HCT116 (cell line): Measurements from ENCODE around the gene KLK8. TPM values are rescaled to one million over a fixed set of nuclear protein-coding genes. Genes with fewer than 3 reads are reported as not detected.

Source experiments
- ATAC-seq: fragments of 200-7000 bp; cut with Tn5 transposase; 2 replicates; pipeline ENCODE4 v1.9.1; 2020; ENCODE audit warnings: mild to moderate bottlenecking, moderate library complexity
- BruUV-seq: library from RNA; stranded (reverse); fragments of 400-500 nt; replicated peaks from 2 replicates; lab custom pipeline; 2021; lab: Mats Ljungman, UMichigan
- CTCF ChIA-PET: fragments of 300-600 bp; sonication (Branson Sonifier 250); formaldehyde crosslinking; loops from one replicate; lab custom pipeline; 2021; ENCODE audit warnings: antibody characterized with exemption; lab: Charles Lee
- POLR2A ChIA-PET: fragments of 300-600, 350-600 bp; sonication (Branson Sonifier 250); formaldehyde crosslinking; loops from one replicate; lab custom pipeline; 2021; ENCODE audit warnings: antibody characterized with exemption; lab: Charles Lee
- RAD21 ChIA-PET, 2 experiments: fragments of 300-600 bp; sonication (Branson Sonifier 250); formaldehyde crosslinking; loops; one replicate each; lab custom pipeline; 2023; ENCODE audit warnings: low total read pairs in 2 of 2; ENCODE audit not compliant: uncharacterized antibody in 2 of 2, unreplicated experiment in 2 of 2, low non-redundant PET in 1 of 2; lab: Charles Lee
- DNase-seq: peaks from one replicate; pipeline ENCODE4 v3.0.0-alpha.2; 2010; ENCODE audit warnings: low read depth, low spot score
- H2AFZ ChIP-seq: fragments of 200-600 bp; shearing (Covaris generic), sonication (generic); 2 replicates; pipeline ENCODE4 v1.6.1; 2017; ENCODE audit warnings: low read depth, mixed run types, mixed read lengths, antibody characterized with exemption, low read length; ENCODE audit not compliant: poor library complexity, severe bottlenecking
- H3K27ac ChIP-seq: 2 replicates; pipeline ENCODE4 v1.5.1; 2012; ENCODE audit warnings: low read depth, low read length
- H3K27me3 ChIP-seq: fragments of 200-600 bp; sonication (generic); 2 replicates; pipeline ENCODE4 v1.6.1; 2016; ENCODE audit warnings: mixed run types, low read length, mixed read lengths; ENCODE audit not compliant: insufficient read depth
- H3K36me3 ChIP-seq, 2 experiments: fragments of 200-500 bp in 1 of 2; fragments of 200-600 bp in 1 of 2; sonication (Bioruptor generic) in 1 of 2; sonication (generic) in 1 of 2; 2 replicates each; pipeline versions ENCODE4 v1.5.1 to v1.6.1; 2014 to 2016; ENCODE audit warnings: low read length in 2 of 2, inconsistent platforms in 1 of 2, mixed read lengths in 1 of 2, mixed run types in 1 of 2; ENCODE audit not compliant: insufficient read depth in 2 of 2, control insufficient read depth in 1 of 2
- H3K4me1 ChIP-seq, 2 experiments: fragments of 200-600 bp in 1 of 2; sonication (generic) in 1 of 2; 2 replicates each; pipeline versions ENCODE4 v1.5.1 to v1.6.1; 2012 to 2017; ENCODE audit warnings: low read length in 2 of 2, inconsistent platforms in 1 of 2, mild to moderate bottlenecking in 1 of 2, mixed read lengths in 1 of 2, mixed run types in 1 of 2, moderate library complexity in 1 of 2; ENCODE audit not compliant: insufficient read depth in 2 of 2, control insufficient read depth in 1 of 2
- H3K4me2 ChIP-seq: fragments of 200-600 bp; sonication (generic); 2 replicates; pipeline ENCODE4 v1.6.1; 2017; ENCODE audit warnings: mixed run types, low read length, mixed read lengths
- H3K4me3 ChIP-seq, 2 experiments: fragments of 200-600 bp in 1 of 2; sonication (generic) in 1 of 2; replicated peaks in 1 of 2; 2 replicates each; pipeline ENCODE4 v1.5.1; 2011 to 2016; ENCODE audit warnings: low read length in 2 of 2, control low read depth in 1 of 2, low read depth in 1 of 2, mild to moderate bottlenecking in 1 of 2, mixed read lengths in 1 of 2, mixed run types in 1 of 2
- H3K79me2 ChIP-seq: fragments of 200-600 bp; sonication (generic); 2 replicates; pipeline ENCODE4 v1.6.1; 2017; ENCODE audit warnings: mild to moderate bottlenecking, mixed run types, low read length, moderate library complexity, mixed read lengths; ENCODE audit not compliant: insufficient read depth
- H3K9ac ChIP-seq: fragments of 200-600 bp; sonication (generic); 2 replicates; pipeline ENCODE4 v1.6.1; 2016; ENCODE audit warnings: low read length, mixed read lengths
- H3K9me2 ChIP-seq: fragments of 200-600 bp; sonication (generic), shearing (Covaris generic); 2 replicates; pipeline ENCODE4 v1.6.1; 2017; ENCODE audit warnings: mixed run types, mild to moderate bottlenecking, moderate library complexity; ENCODE audit not compliant: insufficient read depth
- H3K9me3 ChIP-seq, 2 experiments: fragments of 200-500 bp in 1 of 2; fragments of 200-600 bp in 1 of 2; sonication (Bioruptor generic) in 1 of 2; sonication (generic) in 1 of 2; 2 replicates each; pipeline ENCODE4 v1.6.1; 2014 to 2017; ENCODE audit warnings: low read length in 2 of 2, mixed read lengths in 2 of 2, inconsistent platforms in 1 of 2, low read depth in 1 of 2, mild to moderate bottlenecking in 1 of 2, mixed run types in 1 of 2, moderate library complexity in 1 of 2; ENCODE audit not compliant: control insufficient read depth in 1 of 2, insufficient read depth in 1 of 2
- H4K20me1 ChIP-seq: fragments of 200-600 bp; sonication (generic), shearing (Covaris generic); 2 replicates; pipeline ENCODE4 v1.6.1; 2017; ENCODE audit warnings: mixed run types, mild to moderate bottlenecking, moderate library complexity; ENCODE audit not compliant: insufficient read depth
- CBX3 ChIP-seq: IDR thresholded peaks from 2 replicates; pipeline ENCODE4 v1.6.1; 2012; ENCODE audit warnings: low read depth
- ELF1 ChIP-seq: IDR thresholded peaks from 2 replicates; pipeline ENCODE4 v1.6.1; 2012; ENCODE audit warnings: low read depth, borderline replicate concordance
- EZH2phosphoT487 ChIP-seq: fragments of 200-600 bp; IDR thresholded peaks from 2 replicates; pipeline ENCODE4 v1.6.1; 2018; ENCODE audit warnings: antibody characterized with exemption, borderline replicate concordance
- FOSL1 ChIP-seq: IDR thresholded peaks from 2 replicates; pipeline ENCODE4 v1.6.1; 2012; ENCODE audit warnings: low read depth
- JUND ChIP-seq: IDR thresholded peaks from 2 replicates; pipeline ENCODE4 v1.6.1; 2012
- RAD21 ChIP-seq: IDR thresholded peaks from 2 replicates; pipeline ENCODE4 v1.6.1; 2012; ENCODE audit warnings: low read depth, mild to moderate bottlenecking
- SP1 ChIP-seq: IDR thresholded peaks from 2 replicates; pipeline ENCODE4 v1.6.1; 2012; ENCODE audit warnings: low read depth
- YY1 ChIP-seq: IDR thresholded peaks from 2 replicates; pipeline ENCODE4 v1.6.1; 2011; ENCODE audit warnings: low read length, low read depth, moderate library complexity, mild to moderate bottlenecking; ENCODE audit not compliant: insufficient replicate concordance; ENCODE audit errors: extremely low read depth
- ZNF274 ChIP-seq: fragments of 200-500 bp; sonication (Bioruptor generic); IDR thresholded peaks from 2 replicates; pipeline ENCODE4 v1.6.1; 2014; ENCODE audit warnings: mild to moderate bottlenecking, low read depth, low read length, inconsistent platforms
- intact Hi-C: fragments of 100-400 bp; cut with micrococcal nuclease; formaldehyde crosslinking; loops from 2 replicates; pipeline ENCODE4 v1.10.0; 2022
- total RNA-seq: library from RNA; stranded (reverse); gene quantifications from one replicate; pipeline ENCODE4 v1.2.1, GENCODE V29; 2021; ENCODE audit not compliant: unreplicated experiment

The KLK8 gene
- total RNA-seq, 1 experiment from 2014 or later, result 92.8 TPM

- H3K9ac ChIP-seq, result 0 out of 2 replicates have a peak overlapping the region, but pooled peaks have one; percentile 25
- POLR2A ChIA-PET, result interaction anchor here (1.0 kb wide), 1 partner anchor 10 kb away, joined by 3 read pairs; no protein-coding TSS in a partner anchor
- BruUV-seq, result no TSS peak
- H3K9me3 ChIP-seq, result no peaks in the 10 kb centered on the region
- no peaks in the 10 kb centered on the region for H3K27me3 ChIP-seq
- DNase-seq, result no peak
- peak overlapping the region; percentile 19; the same call in 1 of the 2 replicates for H3K27ac ChIP-seq
- no peaks in the 10 kb centered on the region for H3K9me2 ChIP-seq
- H3K79me2 ChIP-seq, result no peaks in the 10 kb centered on the region
- RAD21 ChIA-PET, result no interaction called here
- H3K4me2 ChIP-seq, result peak overlapping the region; percentile 48
- H4K20me1 ChIP-seq, result no peaks in the 10 kb centered on the region
- no peak overlapping the region for H3K4me3 ChIP-seq
- intact Hi-C loops, result no loop called here
- H3K36me3 ChIP-seq, result no peaks in the 10 kb centered on the region
- ATAC-seq, result no peak
- H2AFZ ChIP-seq, result no peak overlapping the region
- peaks cover 39 to 80% of the 10 kb centered on the region in 2 experiments for H3K4me1 ChIP-seq
- CTCF ChIA-PET, result interaction anchor here (1.2 kb wide), 1 partner anchor 38 kb away, joined by 4 read pairs; no protein-coding TSS in a partner anchor
- no peak for TF ChIP-seq ELF1
- peak; percentile 64 for TF ChIP-seq JUND
- TF ChIP-seq ZNF274, result no peak
- TF ChIP-seq FOSL1, result peak; percentile 64
These were observed 22.5 kb downstream of the KLK8 start for GRCh38 chr19:50978772-50979390.

- DNase-seq, result peak; percentile 45
- ChIA-PET RAD21 (interaction anchor here in 1 of 2 experiments (0.7 kb wide), 1 partner anchor 39 kb away, joined by 3 read pairs; no protein-coding TSS in a partner anchor), POLR2A (interaction anchor here (0.9 kb wide), 1 partner anchor 15 kb away, joined by 3 read pairs; no protein-coding TSS in a partner anchor), CTCF (no interaction called here)
- H3K9ac ChIP-seq, result no peak overlapping the region
- H3K4me2 ChIP-seq, result peak overlapping the region; percentile 35
- ATAC-seq, result peak; percentile 39
- H2AFZ ChIP-seq, result no peak overlapping the region
- H3K9me2 ChIP-seq, result no peaks in the 10 kb centered on the region
- H3K36me3 ChIP-seq, result no peaks in the 10 kb centered on the region
- H3K4me1 ChIP-seq, result peaks cover 38 to 85% of the 10 kb centered on the region in 2 experiments
- H3K79me2 ChIP-seq, result no peaks in the 10 kb centered on the region
- H3K27me3 ChIP-seq, result no peaks in the 10 kb centered on the region
- intact Hi-C loops, result no loop called here
- no peak overlapping the region for H3K4me3 ChIP-seq
- no TSS peak for BruUV-seq
- no peak overlapping the region for H3K27ac ChIP-seq
- TF ChIP-seq YY1, result no peak
- TF ChIP-seq EZH2phosphoT487, result no peak
- TF ChIP-seq CBX3, result 0 out of 2 replicates have a peak, but pooled peaks have one; percentile 19
- TF ChIP-seq JUND, result 0 out of 2 replicates have a peak, but pooled peaks have one; percentile 9
- no peak for TF ChIP-seq RAD21
- TF ChIP-seq SP1, result 0 out of 2 replicates have a peak, but pooled peaks have one; percentile 26
- H4K20me1 ChIP-seq, result no peaks in the 10 kb centered on the region
- H3K9me3 ChIP-seq, result no peaks in the 10 kb centered on the region
These were observed 23.8 kb downstream of the KLK8 start for GRCh38 chr19:50977626-50978025.
